ENCODE measurements around the gene UHMK1. TPM values are rescaled to one million over a fixed set of nuclear protein-coding genes. Genes with fewer than 3 reads are reported as not detected.

UHMK1 gene
- polyA plus RNA-seq, 1 experiment: 48.2 TPM

DNA sequence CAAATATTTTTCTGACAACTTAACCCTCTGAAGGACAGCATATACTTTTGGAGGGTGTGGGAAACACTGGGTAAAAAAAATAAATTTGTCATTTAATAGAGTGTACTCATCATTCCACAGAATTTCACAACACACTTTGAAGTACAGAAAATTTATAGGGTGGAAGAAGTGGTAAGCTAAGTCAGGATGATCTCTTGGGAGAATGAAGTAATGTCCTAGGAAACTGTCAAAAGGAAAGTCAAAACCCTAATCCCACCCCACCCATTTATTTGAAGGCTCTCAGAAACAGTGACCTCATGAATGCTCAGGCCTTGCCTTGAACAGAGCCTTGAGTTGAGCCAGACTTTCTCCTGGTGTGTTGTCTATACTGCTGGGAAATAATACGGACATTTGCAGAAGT, 56.6 kb downstream of the UHMK1 start:
- POLR2A ChIA-PET: interaction anchor here (0.7 kb wide), 1 partner anchor 261 kb away, joined by 3 read pairs; no protein-coding TSS in a partner anchor
- no peak for TF ChIP-seq CTCF (IDR thresholded peaks at IDR 0.05; ENCODE audit: low read depth, low read length)
- no peaks in the 10 kb centered on the region for H3K27me3 ChIP-seq (ENCODE audit: control insufficient read depth, insufficient read depth, low read length)
- DNase-seq (ENCODE audit: low read depth, low spot score): no peak
- H3K9me3 ChIP-seq (ENCODE audit: control insufficient read depth, insufficient read depth, low read length): no peaks in the 10 kb centered on the region; the same call in 1 of the 2 replicates
- no peak overlapping the region for H3K4me3 ChIP-seq (ENCODE audit: low read depth, low read length)
- no peak overlapping the region for H3K27ac ChIP-seq (ENCODE audit: low read depth, low read length)
- CTCF ChIA-PET: interaction anchor here (0.6 kb wide), 1 partner anchor 18 kb away, joined by 3 read pairs; no protein-coding TSS in a partner anchor

DNA sequence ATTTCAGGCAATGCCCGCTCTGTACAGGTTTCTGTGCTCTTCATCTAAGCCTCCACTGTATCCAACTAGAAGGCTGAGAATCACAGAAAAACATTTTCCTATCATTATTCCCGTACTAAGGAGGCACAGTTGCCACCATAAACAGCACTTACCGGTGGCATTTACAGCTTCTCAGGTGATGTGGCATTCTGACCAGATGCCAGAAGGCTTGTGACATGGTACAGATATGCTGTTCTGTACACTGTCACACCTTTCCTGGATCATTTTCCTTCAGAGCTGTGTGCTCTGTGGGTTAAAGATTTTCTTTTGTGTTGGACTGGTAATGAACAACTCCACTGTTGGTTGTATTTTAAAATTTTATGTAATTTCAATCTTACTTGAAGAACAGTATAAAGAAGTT, 59.9 kb downstream of the UHMK1 start:
- TF ChIP-seq CTCF (IDR thresholded peaks at IDR 0.05; ENCODE audit: low read depth, low read length): no peak
- POLR2A ChIA-PET: no interaction called here
- Histone ChIP-seq H3K9me3 (ENCODE audit: control insufficient read depth, insufficient read depth, low read length) (no peaks in the 10 kb centered on the region), H3K27ac (ENCODE audit: low read depth, low read length) (no peak overlapping the region), H3K27me3 (ENCODE audit: control insufficient read depth, insufficient read depth, low read length) (no peaks in the 10 kb centered on the region), H3K4me3 (ENCODE audit: low read depth, low read length) (no peak overlapping the region)
- no peak for DNase-seq (ENCODE audit: low read depth, low spot score)
- CTCF ChIA-PET: interaction anchor here (0.8 kb wide), 1 partner anchor 11 kb away, joined by 3 read pairs; no protein-coding TSS in a partner anchor

- DNase-seq (ENCODE audit: low read depth, low spot score): no peak
- H3K27ac ChIP-seq (ENCODE audit: low read depth, low read length): peak overlapping the region; percentile 95
- POLR2A ChIA-PET: interaction anchor here (1.3 to 1.6 kb wide), 2 partner anchors 25 to 71 kb away, joined by 5 read pairs; partner anchors contain the start of gene DDR2
- H3K4me3 ChIP-seq (ENCODE audit: low read depth, low read length): peak overlapping the region; percentile 70
- no peaks in the 10 kb centered on the region for H3K27me3 ChIP-seq (ENCODE audit: control insufficient read depth, insufficient read depth, low read length)
- no peak for TF ChIP-seq CTCF (IDR thresholded peaks at IDR 0.05; ENCODE audit: low read depth, low read length)
- no peaks in the 10 kb centered on the region for H3K9me3 ChIP-seq (ENCODE audit: control insufficient read depth, insufficient read depth, low read length)
- CTCF ChIA-PET: no interaction called here
Measured at GRCh38 chr1:162560303-162561036, 62.9 kb downstream of the UHMK1 start.

- peak overlapping the region; percentile 83 for H3K4me3 ChIP-seq (ENCODE audit: low read depth, low read length)
- peak overlapping the region; percentile 95 for H3K27ac ChIP-seq (ENCODE audit: low read depth, low read length)
- no peaks in the 10 kb centered on the region for H3K27me3 ChIP-seq (ENCODE audit: control insufficient read depth, insufficient read depth, low read length)
- TF ChIP-seq CTCF (IDR thresholded peaks at IDR 0.05; ENCODE audit: low read depth, low read length): no peak
- H3K9me3 ChIP-seq (ENCODE audit: control insufficient read depth, insufficient read depth, low read length): no peaks in the 10 kb centered on the region
- ChIA-PET CTCF (interaction anchor here (0.5 kb wide), 1 partner anchor 10 kb away, joined by 3 read pairs; no protein-coding TSS in a partner anchor), POLR2A (interaction anchor here (1.0 to 2.0 kb wide), 11 partner anchors 11 to 74 kb away, joined by 3 to 11 read pairs (median 5); partner anchors contain the start of gene DDR2)
- peak; percentile 87 for DNase-seq (ENCODE audit: low read depth, low spot score)
Measured at GRCh38 chr1:162561037-162561615, 63.5 kb downstream of the UHMK1 start.

Data from AG04450 (cell line).